ENCODE results near the gene RAP2A.

Gene RAP2A

GRCh38 chr13:97387485-97387839 lies 46.5 kb upstream of the RAP2A start:
- no peak overlapping the region for H3K4me3 ChIP-seq (ENCODE audit: low read depth, low read length)
- H3K27me3 ChIP-seq (replicated peaks): no peaks in the 10 kb centered on the region
- DNase-seq: no peak
- no peak overlapping the region for H3K27ac ChIP-seq
- in situ Hi-C loops (cut with HindIII; ENCODE audit: low pct_ligation_motif_present, low sequenced_read_pairs): no loop called here
- peaks cover 5% of the 10 kb centered on the region for H3K36me3 ChIP-seq (replicated peaks)
- no peak for TF ChIP-seq CTCF (IDR thresholded peaks at IDR 0.05; ENCODE audit: low read depth, low read length, missing control alignments)

- in situ Hi-C loops (cut with HindIII; ENCODE audit: low pct_ligation_motif_present, low sequenced_read_pairs): no loop called here
- no peaks in the 10 kb centered on the region for H3K27me3 ChIP-seq (replicated peaks)
- no peak for DNase-seq
- H3K36me3 ChIP-seq (replicated peaks): peaks cover 5% of the 10 kb centered on the region
- TF ChIP-seq CTCF (IDR thresholded peaks at IDR 0.05; ENCODE audit: low read depth, low read length, missing control alignments): no peak
- no peak overlapping the region for H3K4me3 ChIP-seq (ENCODE audit: low read depth, low read length)
- H3K27ac ChIP-seq: no peak overlapping the region
Observed at GRCh38 chr13:97387890-97388289, 46.1 kb upstream of the RAP2A start.

GRCh38 chr13:97388373-97388772 lies 45.6 kb upstream of the RAP2A start:
- H3K27me3 ChIP-seq (replicated peaks): no peaks in the 10 kb centered on the region
- no peak for DNase-seq
- H3K4me3 ChIP-seq (ENCODE audit: low read depth, low read length): no peak overlapping the region
- in situ Hi-C loops (cut with HindIII; ENCODE audit: low pct_ligation_motif_present, low sequenced_read_pairs): no loop called here
- peaks cover 5% of the 10 kb centered on the region for H3K36me3 ChIP-seq (replicated peaks)
- no peak for TF ChIP-seq CTCF (IDR thresholded peaks at IDR 0.05; ENCODE audit: low read depth, low read length, missing control alignments)
- no peak overlapping the region for H3K27ac ChIP-seq

GRCh38 chr13:97390941-97391600 lies 42.9 kb upstream of the RAP2A start:
- Histone ChIP-seq H3K27ac (no peak overlapping the region), H3K27me3 (replicated peaks) (no peaks in the 10 kb centered on the region), H3K36me3 (replicated peaks) (peaks cover 5% of the 10 kb centered on the region), H3K4me3 (ENCODE audit: low read depth, low read length) (no peak overlapping the region)
- DNase-seq: no peak
- no peak for TF ChIP-seq CTCF (IDR thresholded peaks at IDR 0.05; ENCODE audit: low read depth, low read length, missing control alignments)
- in situ Hi-C loops (cut with HindIII; ENCODE audit: low pct_ligation_motif_present, low sequenced_read_pairs): no loop called here

- TF ChIP-seq CTCF (IDR thresholded peaks at IDR 0.05; ENCODE audit: low read depth, low read length, missing control alignments): no peak
- peaks cover 5% of the 10 kb centered on the region for H3K36me3 ChIP-seq (replicated peaks)
- no peak overlapping the region for H3K4me3 ChIP-seq (ENCODE audit: low read depth, low read length)
- H3K27ac ChIP-seq: no peak overlapping the region
- H3K27me3 ChIP-seq (replicated peaks): no peaks in the 10 kb centered on the region
- no peak for DNase-seq
- in situ Hi-C loops (cut with HindIII; ENCODE audit: low pct_ligation_motif_present, low sequenced_read_pairs): no loop called here
Observed at GRCh38 chr13:97392020-97392419, 41.9 kb upstream of the RAP2A start.

- Histone ChIP-seq H3K36me3 (replicated peaks) (peaks cover 2% of the 10 kb centered on the region), H3K27me3 (replicated peaks) (no peaks in the 10 kb centered on the region), H3K27ac (no peak overlapping the region), H3K4me3 (ENCODE audit: low read depth, low read length) (no peak overlapping the region)
- DNase-seq: no peak
- in situ Hi-C loops (cut with HindIII; ENCODE audit: low pct_ligation_motif_present, low sequenced_read_pairs): no loop called here
- TF ChIP-seq CTCF (IDR thresholded peaks at IDR 0.05; ENCODE audit: low read depth, low read length, missing control alignments): no peak
Observed at GRCh38 chr13:97394542-97394941, 39.4 kb upstream of the RAP2A start.

Measured in brain microvascular endothelial cell (primary cell).